ENCODE results near the gene MEIS2. TPM values are rescaled to one million over a fixed set of nuclear protein-coding genes. Genes with fewer than 3 reads are reported as not detected.
A peak's percentile ranks its signal among the peaks of the same experiment; 100 is the strongest.

MEIS2 gene
- total and polyA plus RNA-seq, 2 experiments from 2014 or later = 0.27 TPM; not detected in 1

DNA sequence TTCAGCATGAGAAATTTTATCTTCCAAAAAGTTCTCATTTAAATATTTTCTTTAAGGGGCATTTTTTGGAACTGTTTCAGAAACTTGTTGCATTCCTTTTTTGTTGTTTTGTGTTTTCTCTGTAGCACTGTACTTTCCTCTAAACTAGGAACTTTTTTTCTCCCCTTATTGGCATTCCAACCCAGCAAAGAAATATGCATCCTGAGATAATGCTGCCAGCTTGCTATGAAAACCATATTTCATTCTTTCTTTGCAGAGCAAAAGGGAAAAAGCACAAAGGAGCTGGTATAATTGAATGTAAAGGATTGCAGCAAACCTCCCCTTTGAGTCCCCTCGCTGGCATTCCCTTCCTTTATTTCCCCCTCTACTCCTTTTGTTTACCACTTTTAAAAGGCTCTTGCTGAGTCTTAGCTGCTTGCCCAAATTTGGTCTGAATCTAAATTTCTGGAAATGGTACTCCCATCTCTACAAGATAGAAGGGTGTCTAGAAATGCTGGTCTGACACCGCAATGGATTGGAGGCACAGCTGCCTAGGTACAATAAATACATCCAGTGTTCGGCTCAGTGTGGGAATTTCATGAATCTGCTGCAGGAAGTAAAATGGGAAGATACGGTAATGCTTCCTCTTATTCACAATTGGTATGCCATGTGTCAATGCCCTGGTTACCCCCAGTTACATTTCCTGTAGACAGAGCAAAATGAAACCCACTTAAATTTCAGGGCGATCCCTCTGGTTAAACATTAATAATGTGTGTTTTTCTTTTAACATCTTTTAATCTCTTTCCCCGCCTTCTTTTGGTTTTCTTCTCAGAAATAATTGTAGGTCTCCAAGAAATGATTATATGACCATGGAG is 156.6 kb downstream of the MEIS2 start (continued):
- TF ChIP-seq, protein P1, sequence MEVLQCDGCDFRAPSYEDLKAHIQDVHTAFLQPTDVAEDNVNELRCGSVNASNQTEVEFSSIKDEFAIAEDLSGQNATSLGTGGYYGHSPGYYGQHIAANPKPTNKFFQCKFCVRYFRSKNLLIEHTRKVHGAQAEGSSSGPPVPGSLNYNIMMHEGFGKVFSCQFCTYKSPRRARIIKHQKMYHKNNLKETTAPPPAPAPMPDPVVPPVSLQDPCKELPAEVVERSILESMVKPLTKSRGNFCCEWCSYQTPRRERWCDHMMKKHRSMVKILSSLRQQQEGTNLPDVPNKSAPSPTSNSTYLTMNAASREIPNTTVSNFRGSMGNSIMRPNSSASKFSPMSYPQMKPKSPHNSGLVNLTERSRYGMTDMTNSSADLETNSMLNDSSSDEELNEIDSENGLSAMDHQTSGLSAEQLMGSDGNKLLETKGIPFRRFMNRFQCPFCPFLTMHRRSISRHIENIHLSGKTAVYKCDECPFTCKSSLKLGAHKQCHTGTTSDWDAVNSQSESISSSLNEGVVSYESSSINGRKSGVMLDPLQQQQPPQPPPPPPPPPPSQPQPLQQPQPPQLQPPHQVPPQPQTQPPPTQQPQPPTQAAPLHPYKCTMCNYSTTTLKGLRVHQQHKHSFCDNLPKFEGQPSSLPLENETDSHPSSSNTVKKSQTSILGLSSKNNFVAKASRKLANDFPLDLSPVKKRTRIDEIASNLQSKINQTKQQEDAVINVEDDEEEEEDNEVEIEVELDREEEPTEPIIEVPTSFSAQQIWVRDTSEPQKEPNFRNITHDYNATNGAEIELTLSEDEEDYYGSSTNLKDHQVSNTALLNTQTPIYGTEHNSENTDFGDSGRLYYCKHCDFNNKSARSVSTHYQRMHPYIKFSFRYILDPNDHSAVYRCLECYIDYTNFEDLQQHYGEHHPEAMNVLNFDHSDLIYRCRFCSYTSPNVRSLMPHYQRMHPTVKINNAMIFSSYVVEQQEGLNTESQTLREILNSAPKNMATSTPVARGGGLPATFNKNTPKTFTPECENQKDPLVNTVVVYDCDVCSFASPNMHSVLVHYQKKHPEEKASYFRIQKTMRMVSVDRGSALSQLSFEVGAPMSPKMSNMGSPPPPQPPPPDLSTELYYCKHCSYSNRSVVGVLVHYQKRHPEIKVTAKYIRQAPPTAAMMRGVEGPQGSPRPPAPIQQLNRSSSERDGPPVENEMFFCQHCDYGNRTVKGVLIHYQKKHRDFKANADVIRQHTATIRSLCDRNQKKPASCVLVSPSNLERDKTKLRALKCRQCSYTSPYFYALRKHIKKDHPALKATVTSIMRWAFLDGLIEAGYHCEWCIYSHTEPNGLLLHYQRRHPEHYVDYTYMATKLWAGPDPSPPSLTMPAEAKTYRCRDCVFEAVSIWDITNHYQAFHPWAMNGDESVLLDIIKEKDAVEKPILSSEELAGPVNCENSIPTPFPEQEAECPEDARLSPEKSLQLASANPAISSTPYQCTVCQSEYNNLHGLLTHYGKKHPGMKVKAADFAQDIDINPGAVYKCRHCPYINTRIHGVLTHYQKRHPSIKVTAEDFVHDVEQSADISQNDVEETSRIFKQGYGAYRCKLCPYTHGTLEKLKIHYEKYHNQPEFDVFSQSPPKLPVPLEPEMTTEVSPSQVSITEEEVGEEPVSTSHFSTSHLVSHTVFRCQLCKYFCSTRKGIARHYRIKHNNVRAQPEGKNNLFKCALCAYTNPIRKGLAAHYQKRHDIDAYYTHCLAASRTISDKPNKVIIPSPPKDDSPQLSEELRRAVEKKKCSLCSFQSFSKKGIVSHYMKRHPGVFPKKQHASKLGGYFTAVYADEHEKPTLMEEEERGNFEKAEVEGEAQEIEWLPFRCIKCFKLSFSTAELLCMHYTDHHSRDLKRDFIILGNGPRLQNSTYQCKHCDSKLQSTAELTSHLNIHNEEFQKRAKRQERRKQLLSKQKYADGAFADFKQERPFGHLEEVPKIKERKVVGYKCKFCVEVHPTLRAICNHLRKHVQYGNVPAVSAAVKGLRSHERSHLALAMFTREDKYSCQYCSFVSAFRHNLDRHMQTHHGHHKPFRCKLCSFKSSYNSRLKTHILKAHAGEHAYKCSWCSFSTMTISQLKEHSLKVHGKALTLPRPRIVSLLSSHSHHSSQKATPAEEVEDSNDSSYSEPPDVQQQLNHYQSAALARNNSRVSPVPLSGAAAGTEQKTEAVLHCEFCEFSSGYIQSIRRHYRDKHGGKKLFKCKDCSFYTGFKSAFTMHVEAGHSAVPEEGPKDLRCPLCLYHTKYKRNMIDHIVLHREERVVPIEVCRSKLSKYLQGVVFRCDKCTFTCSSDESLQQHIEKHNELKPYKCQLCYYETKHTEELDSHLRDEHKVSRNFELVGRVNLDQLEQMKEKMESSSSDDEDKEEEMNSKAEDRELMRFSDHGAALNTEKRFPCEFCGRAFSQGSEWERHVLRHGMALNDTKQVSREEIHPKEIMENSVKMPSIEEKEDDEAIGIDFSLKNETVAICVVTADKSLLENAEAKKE (CRISPR knock-in tag; IDR thresholded peaks at IDR 0.05) = no peak
- TF ChIP-seq CREB1 (CRISPR knock-in tag; IDR thresholded peaks at IDR 0.05; ENCODE audit: low read depth) (no peak), EZH2 (IDR thresholded peaks at IDR 0.05; ENCODE audit: low read depth, unreplicated experiment) (no peak)
- TF ChIP-seq, protein P2, sequence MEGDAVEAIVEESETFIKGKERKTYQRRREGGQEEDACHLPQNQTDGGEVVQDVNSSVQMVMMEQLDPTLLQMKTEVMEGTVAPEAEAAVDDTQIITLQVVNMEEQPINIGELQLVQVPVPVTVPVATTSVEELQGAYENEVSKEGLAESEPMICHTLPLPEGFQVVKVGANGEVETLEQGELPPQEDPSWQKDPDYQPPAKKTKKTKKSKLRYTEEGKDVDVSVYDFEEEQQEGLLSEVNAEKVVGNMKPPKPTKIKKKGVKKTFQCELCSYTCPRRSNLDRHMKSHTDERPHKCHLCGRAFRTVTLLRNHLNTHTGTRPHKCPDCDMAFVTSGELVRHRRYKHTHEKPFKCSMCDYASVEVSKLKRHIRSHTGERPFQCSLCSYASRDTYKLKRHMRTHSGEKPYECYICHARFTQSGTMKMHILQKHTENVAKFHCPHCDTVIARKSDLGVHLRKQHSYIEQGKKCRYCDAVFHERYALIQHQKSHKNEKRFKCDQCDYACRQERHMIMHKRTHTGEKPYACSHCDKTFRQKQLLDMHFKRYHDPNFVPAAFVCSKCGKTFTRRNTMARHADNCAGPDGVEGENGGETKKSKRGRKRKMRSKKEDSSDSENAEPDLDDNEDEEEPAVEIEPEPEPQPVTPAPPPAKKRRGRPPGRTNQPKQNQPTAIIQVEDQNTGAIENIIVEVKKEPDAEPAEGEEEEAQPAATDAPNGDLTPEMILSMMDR (conservative IDR thresholded peaks at IDR 0.05; ENCODE audit: low read depth in 2 of 2) = no peak

DNA sequence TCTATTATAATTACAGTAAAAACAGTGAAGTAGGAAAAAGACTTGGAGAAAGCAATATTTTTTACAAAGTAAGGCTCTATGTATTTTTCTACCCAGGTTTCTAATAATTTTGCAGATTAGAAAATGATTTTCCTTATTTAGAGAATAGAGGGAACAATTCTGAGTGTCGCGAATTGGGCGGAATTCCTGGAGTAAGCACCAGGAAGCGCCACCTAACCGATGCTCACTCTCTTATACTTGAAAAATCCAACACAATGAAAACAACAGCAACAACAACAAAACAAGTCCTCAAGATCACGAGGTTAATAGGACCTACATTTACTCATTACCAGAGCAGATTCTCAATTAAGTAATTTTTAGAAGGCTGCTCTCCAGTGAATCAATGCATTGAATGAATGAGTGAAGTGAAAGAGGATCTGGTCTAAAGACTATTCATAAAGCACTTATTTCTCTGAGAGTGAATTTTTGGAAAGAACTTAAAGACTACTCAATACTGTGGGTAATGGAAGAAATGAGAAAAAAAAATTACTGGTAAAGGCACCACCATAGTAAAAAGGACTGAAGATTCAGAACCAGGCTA is 158.0 kb downstream of the MEIS2 start:
- Histone ChIP-seq H3K4me3 (no peak overlapping the region), H4K20me1 (replicated peaks; ENCODE audit: insufficient read depth) (no peaks in the 10 kb centered on the region), H3K27me3 (ENCODE audit: insufficient read depth) (no peaks in the 10 kb centered on the region), H3K79me2 (replicated peaks; ENCODE audit: insufficient read depth) (no peaks in the 10 kb centered on the region), H3K9me2 (ENCODE audit: insufficient read depth) (no peaks in the 10 kb centered on the region), H3K36me3 (ENCODE audit: insufficient read depth) (no peaks in the 10 kb centered on the region), H3F3A (replicated peaks; ENCODE audit: low read depth) (no peaks in the 10 kb centered on the region), H3K27ac (ENCODE audit: low read depth) (no peak overlapping the region), H2AFZ (0 out of 2 replicates have a peak overlapping the region, but pooled peaks have one; percentile 4), H3K4me1 (ENCODE audit: insufficient read depth) (peaks cover 21% of the 10 kb centered on the region), H3K4me2 (no peak overlapping the region)
- peak; percentile 32; the same call in 2 of the 3 replicates for ATAC-seq
- Mint-ChIP-seq H3K27ac (no peak overlapping the region), H3K27me3 (ENCODE audit: insufficient read depth, low read depth, poor library complexity) (peaks cover 5% of the 10 kb centered on the region), H3K4me3 (no peak overlapping the region), H3K4me1 (peaks cover 26% of the 10 kb centered on the region), H3K9me3 (no peaks in the 10 kb centered on the region), H3K36me3 (ENCODE audit: low read depth) (no peaks in the 10 kb centered on the region)
- peak; percentile 29 for DNase-seq (ENCODE audit: low spot score)
- TF ChIP-seq STAT1 (IDR thresholded peaks at IDR 0.05; ENCODE audit: unreplicated experiment) (no peak), ZNF114 (CRISPR knock-in tag; IDR thresholded peaks at IDR 0.05) (no peak), CREB1 (CRISPR knock-in tag; IDR thresholded peaks at IDR 0.05; ENCODE audit: low read depth) (no peak), NANOG (IDR thresholded peaks at IDR 0.05; ENCODE audit: borderline replicate concordance) (no peak), EZH2phosphoT487 (IDR thresholded peaks at IDR 0.05; ENCODE audit: unreplicated experiment) (no peak), POLR2AphosphoS5 (IDR thresholded peaks at IDR 0.05; ENCODE audit: low read depth) (no peak)
- TF ChIP-seq, protein P2 (conservative IDR thresholded peaks at IDR 0.05; ENCODE audit: low read depth in 2 of 2) = peak; percentile 42 to 51
